ENCODE data around the gene PLEKHM2. TPM values are rescaled to one million over a fixed set of nuclear protein-coding genes. Genes with fewer than 3 reads are reported as not detected.

The PLEKHM2 gene
- total RNA-seq, 1 experiment from 2014 or later: 45.9 TPM

DNA sequence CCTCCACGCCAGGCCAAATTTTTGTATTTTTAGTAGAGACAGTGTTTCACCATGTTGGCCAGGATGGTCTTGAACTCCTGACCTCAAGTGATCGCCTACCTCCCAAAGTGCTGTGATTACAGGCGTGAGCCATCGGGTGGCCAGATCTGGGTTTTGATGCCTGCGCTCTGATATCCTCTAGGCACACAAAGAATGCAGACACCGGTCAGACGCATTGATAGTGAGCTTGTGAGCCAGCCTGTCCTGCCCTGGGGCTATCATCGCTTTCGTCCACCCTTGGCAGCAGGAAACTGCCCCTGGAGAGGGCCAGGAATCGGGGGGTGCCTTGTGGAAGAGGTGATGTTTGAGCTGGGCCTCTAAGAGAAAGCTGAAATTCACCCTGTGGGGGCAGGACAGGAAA, 78.4 kb downstream of the PLEKHM2 start:
- H2BK120ac ChIP-seq (ENCODE audit: low read depth, low read length, poor library complexity, severe bottlenecking): no peak overlapping the region
- H3K18ac ChIP-seq (ENCODE audit: insufficient read length, low read depth, low read length): no peak overlapping the region
- no peak overlapping the region for H4K8ac ChIP-seq (replicated peaks; ENCODE audit: insufficient read length, low read depth, low read length)
- TF ChIP-seq, protein P1, sequence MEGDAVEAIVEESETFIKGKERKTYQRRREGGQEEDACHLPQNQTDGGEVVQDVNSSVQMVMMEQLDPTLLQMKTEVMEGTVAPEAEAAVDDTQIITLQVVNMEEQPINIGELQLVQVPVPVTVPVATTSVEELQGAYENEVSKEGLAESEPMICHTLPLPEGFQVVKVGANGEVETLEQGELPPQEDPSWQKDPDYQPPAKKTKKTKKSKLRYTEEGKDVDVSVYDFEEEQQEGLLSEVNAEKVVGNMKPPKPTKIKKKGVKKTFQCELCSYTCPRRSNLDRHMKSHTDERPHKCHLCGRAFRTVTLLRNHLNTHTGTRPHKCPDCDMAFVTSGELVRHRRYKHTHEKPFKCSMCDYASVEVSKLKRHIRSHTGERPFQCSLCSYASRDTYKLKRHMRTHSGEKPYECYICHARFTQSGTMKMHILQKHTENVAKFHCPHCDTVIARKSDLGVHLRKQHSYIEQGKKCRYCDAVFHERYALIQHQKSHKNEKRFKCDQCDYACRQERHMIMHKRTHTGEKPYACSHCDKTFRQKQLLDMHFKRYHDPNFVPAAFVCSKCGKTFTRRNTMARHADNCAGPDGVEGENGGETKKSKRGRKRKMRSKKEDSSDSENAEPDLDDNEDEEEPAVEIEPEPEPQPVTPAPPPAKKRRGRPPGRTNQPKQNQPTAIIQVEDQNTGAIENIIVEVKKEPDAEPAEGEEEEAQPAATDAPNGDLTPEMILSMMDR (conservative IDR thresholded peaks at IDR 0.05): no peak
- no peak overlapping the region for H3K9ac ChIP-seq (ENCODE audit: extremely low read depth, insufficient read length, low read length)
- H3K27ac Mint-ChIP-seq: peak overlapping the region in 2 of 3 experiments; percentile 59 to 97; a peak in 3 of 7 replicates
- WGBS (ENCODE audit: extremely low coverage, insufficient read length, low lambda C conversion rate): no CpG with 5 or more reads among the region's 10 CpGs
- no peaks in the 10 kb centered on the region for H3K79me1 ChIP-seq (ENCODE audit: insufficient read depth, low read depth, low read length, poor library complexity, severe bottlenecking)
- H3K23ac ChIP-seq (ENCODE audit: insufficient read length, low read depth, low read length): no peak overlapping the region
- no peak overlapping the region for H2BK12ac ChIP-seq (ENCODE audit: insufficient read length, low read depth, low read length)
- no peak overlapping the region for H3K56ac ChIP-seq (ENCODE audit: insufficient read length, low read depth, low read length)
- H3K27me3 ChIP-seq (ENCODE audit: insufficient read depth, low read length): no peaks in the 10 kb centered on the region
- H2AK5ac ChIP-seq (ENCODE audit: insufficient read length, low read length): no peak overlapping the region
- peaks cover 25 to 33% of the 10 kb centered on the region in 2 experiments for H3K4me1 Mint-ChIP-seq
- H3K27me3 Mint-ChIP-seq (ENCODE audit: low read depth): no peaks in the 10 kb centered on the region; the same call in 1 of the 2 replicates
- peaks cover 13% of the 10 kb centered on the region for H3K23me2 ChIP-seq (ENCODE audit: insufficient read length, low read depth, low read length, poor library complexity, severe bottlenecking)
- H3K4me2 ChIP-seq (ENCODE audit: insufficient read depth, insufficient read length, low read length): no peak overlapping the region
- H4K20me1 ChIP-seq (ENCODE audit: control insufficient read depth, insufficient read depth, insufficient read length): no peaks in the 10 kb centered on the region
- no peak overlapping the region for H2BK15ac ChIP-seq (ENCODE audit: low read depth, low read length)
- H3K4ac ChIP-seq (ENCODE audit: low read depth, low read length): no peak overlapping the region
- H3K9me3 Mint-ChIP-seq: no peaks in the 10 kb centered on the region
- no peak overlapping the region; the same call in 1 of the 2 replicates for H3K14ac ChIP-seq (ENCODE audit: insufficient read depth, low read length)
- H2BK20ac ChIP-seq (ENCODE audit: low read depth, low read length, poor library complexity, severe bottlenecking): no peak overlapping the region
- no peak overlapping the region for H2AFZ ChIP-seq (ENCODE audit: low read length)
- DNase-seq: peak; percentile 53
- no peak overlapping the region for H4K91ac ChIP-seq (ENCODE audit: insufficient read length, low read depth, low read length)
- H3K79me2 ChIP-seq (ENCODE audit: insufficient read depth, low read length): peaks cover 21% of the 10 kb centered on the region; the same call in 1 of the 2 replicates
- no peak overlapping the region for H3K27ac ChIP-seq (ENCODE audit: insufficient read length, low read depth, low read length)
- H3T11ph ChIP-seq (ENCODE audit: low read length): no peak overlapping the region
- H3K36me3 Mint-ChIP-seq (ENCODE audit: insufficient read depth in 1 of 3, low read depth in 3 of 3): peaks cover 31 to 35% (median 34%) of the 10 kb centered on the region in 3 experiments; a peak in 6 of 7 replicates
- 0 out of 5 replicates have a peak overlapping the region, but pooled peaks of 1 of the 2 experiments have one; percentile 22 for H3K4me3 Mint-ChIP-seq
- H3K4me1 ChIP-seq (ENCODE audit: insufficient read depth, low read length): peaks cover 4% of the 10 kb centered on the region; the same call in 1 of the 2 replicates
- no peaks in the 10 kb centered on the region for H3K9me3 ChIP-seq (ENCODE audit: control insufficient read depth, low read depth, low read length)
- H4K5ac ChIP-seq (ENCODE audit: insufficient read length, low read depth, low read length): no peak overlapping the region
- no peak overlapping the region for H2BK5ac ChIP-seq (ENCODE audit: insufficient read length, low read length)
